DND-41 (cell line): ENCODE measurements around the gene C19orf47.

Experiments used
- EZH2 ChIP-seq: IDR thresholded peaks from 3 replicates; pipeline ENCODE4 v1.6.1; 2012; ENCODE audit warnings: borderline replicate concordance, low read depth, mild to moderate bottlenecking, moderate library complexity, low read length, inconsistent platforms; ENCODE audit not compliant: severe bottlenecking
- TF ChIP-seq, protein P1 (sequence below): IDR thresholded peaks from 2 replicates; pipeline ENCODE4 v1.5.1; 2012; ENCODE audit warnings: borderline replicate concordance, low read length, moderate library complexity, mild to moderate bottlenecking; ENCODE audit not compliant: poor library complexity, severe bottlenecking; ENCODE audit errors: extremely low read depth

DNA sequence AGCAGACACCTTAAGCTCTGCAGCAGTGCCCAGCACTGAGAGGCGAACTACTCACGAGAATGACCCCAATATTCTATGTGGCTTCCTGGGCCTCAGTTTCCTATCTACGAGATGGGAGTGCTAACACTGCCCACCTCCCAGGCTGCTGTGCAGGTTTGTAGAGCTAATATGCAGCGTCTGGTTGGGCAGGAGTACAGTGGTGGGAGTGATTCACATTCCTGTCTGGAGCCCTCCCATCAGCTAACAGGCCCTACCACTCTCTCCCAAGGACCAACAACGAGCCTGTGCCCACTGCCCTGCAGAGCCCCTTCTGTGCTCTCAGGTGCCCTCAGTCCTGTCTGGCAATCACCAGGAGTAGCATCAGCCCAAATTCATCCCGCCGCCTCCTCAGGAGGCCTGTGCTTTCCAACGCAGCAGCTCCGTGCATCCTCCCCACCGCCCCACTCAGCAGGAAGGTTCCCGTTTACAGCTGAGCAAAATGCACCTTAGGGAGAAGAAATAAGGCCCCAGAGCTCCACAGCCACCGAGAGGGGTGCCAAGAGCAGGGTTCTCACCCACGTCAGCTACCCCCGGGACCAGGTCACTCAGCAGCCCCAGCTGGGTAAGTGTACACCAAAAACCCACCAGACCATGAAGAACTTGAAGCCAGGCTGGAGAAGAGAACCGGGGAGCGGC is 69.7 kb downstream of the C19orf47 start:
- TF ChIP-seq, protein P1, sequence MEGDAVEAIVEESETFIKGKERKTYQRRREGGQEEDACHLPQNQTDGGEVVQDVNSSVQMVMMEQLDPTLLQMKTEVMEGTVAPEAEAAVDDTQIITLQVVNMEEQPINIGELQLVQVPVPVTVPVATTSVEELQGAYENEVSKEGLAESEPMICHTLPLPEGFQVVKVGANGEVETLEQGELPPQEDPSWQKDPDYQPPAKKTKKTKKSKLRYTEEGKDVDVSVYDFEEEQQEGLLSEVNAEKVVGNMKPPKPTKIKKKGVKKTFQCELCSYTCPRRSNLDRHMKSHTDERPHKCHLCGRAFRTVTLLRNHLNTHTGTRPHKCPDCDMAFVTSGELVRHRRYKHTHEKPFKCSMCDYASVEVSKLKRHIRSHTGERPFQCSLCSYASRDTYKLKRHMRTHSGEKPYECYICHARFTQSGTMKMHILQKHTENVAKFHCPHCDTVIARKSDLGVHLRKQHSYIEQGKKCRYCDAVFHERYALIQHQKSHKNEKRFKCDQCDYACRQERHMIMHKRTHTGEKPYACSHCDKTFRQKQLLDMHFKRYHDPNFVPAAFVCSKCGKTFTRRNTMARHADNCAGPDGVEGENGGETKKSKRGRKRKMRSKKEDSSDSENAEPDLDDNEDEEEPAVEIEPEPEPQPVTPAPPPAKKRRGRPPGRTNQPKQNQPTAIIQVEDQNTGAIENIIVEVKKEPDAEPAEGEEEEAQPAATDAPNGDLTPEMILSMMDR: no peak
- no peak for TF ChIP-seq EZH2
